Measurements from ENCODE around the gene LIMCH1.

DNA sequence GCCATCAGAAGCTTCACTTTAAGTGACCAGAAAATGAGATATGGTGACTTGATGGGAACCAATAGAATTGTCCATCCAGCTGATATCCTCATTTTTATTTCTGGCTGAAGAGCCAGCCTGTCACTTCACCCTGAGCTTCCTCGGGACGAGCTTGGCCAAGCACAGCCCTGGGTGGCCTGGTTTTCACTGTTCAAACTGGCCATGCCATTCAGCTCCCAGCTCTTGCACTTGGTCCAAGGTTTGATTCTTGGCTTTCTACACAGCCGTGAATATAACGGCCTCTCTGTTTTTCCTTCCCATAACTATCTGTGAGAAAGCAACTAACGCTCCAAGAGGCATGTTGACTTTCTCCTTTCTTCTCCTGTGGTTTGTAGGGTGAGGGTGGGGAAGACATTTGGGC, 71.9 kb downstream of the LIMCH1 start:
- TF ChIP-seq, protein P1, sequence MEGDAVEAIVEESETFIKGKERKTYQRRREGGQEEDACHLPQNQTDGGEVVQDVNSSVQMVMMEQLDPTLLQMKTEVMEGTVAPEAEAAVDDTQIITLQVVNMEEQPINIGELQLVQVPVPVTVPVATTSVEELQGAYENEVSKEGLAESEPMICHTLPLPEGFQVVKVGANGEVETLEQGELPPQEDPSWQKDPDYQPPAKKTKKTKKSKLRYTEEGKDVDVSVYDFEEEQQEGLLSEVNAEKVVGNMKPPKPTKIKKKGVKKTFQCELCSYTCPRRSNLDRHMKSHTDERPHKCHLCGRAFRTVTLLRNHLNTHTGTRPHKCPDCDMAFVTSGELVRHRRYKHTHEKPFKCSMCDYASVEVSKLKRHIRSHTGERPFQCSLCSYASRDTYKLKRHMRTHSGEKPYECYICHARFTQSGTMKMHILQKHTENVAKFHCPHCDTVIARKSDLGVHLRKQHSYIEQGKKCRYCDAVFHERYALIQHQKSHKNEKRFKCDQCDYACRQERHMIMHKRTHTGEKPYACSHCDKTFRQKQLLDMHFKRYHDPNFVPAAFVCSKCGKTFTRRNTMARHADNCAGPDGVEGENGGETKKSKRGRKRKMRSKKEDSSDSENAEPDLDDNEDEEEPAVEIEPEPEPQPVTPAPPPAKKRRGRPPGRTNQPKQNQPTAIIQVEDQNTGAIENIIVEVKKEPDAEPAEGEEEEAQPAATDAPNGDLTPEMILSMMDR (IDR thresholded peaks at IDR 0.05): no peak
- no peak for TF ChIP-seq EZH2phosphoT487 (IDR thresholded peaks at IDR 0.05)
